HEK293T (cell line): ENCODE results near the gene ANTXRL.

Experiments
- ELF4 ChIP-seq: fragments of 450-650 bp; IDR thresholded peaks from 2 replicates; pipeline ENCODE4 v1.6.1; 2017; ENCODE audit warnings: antibody characterized with exemption
- FOXA1 ChIP-seq: fragments of 450-650 bp; IDR thresholded peaks from 2 replicates; pipeline ENCODE4 v1.6.1; 2016; ENCODE audit warnings: mild to moderate bottlenecking
- FOXM1 ChIP-seq: fragments of 450-650 bp; IDR thresholded peaks from 2 replicates; pipeline ENCODE4 v1.6.1; 2017; ENCODE audit warnings: mild to moderate bottlenecking, borderline replicate concordance
- LEF1 ChIP-seq: fragments of 450-650 bp; IDR thresholded peaks from 2 replicates; pipeline ENCODE4 v1.6.1; 2017; ENCODE audit warnings: mild to moderate bottlenecking, borderline replicate concordance
- PKNOX1 ChIP-seq: fragments of 450-650 bp; IDR thresholded peaks from 2 replicates; pipeline ENCODE4 v1.6.1; 2016
- ZNF384 ChIP-seq: fragments of 450-650 bp; IDR thresholded peaks from 2 replicates; pipeline ENCODE4 v1.6.1; 2016

- TF ChIP-seq ZNF384, result no peak
- no peak for TF ChIP-seq LEF1
- no peak for TF ChIP-seq FOXA1
- no peak for TF ChIP-seq ELF4
- TF ChIP-seq PKNOX1, result no peak
- no peak for TF ChIP-seq FOXM1
Observed at GRCh38 chr10:46254467-46254866, 32.3 kb upstream of the ANTXRL start.
